ENCODE results near the gene ADGRG4. TPM values are rescaled to one million over a fixed set of nuclear protein-coding genes. Genes with fewer than 3 reads are reported as not detected.

Gene ADGRG4
- total RNA-seq, 6 experiments from 2014 or later: 0.05 TPM; not detected in 5

DNA sequence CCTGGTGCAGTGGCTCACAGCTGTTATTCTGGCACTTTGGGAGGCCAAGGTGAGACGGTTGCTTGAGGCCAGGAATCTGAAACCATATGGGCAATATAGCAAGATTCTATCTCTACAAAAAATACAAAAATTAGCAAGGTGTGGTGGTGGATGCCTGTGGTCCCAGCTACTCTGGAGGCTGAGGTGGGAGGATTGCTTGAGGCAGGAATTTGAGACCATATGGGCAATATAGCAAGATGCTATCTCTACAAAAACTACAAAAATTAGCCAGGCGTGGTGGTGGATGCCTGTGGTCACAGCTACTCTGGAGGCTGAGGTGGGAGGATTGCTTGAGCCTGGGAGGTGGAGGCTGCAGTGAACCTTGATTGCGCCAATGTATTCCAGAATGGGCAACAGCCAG, 2.3 kb downstream of the ADGRG4 start:
- peaks cover 3% of the 10 kb centered on the region for H3K27me3 Mint-ChIP-seq (ENCODE audit: insufficient read depth)
- H3K27ac Mint-ChIP-seq: no peak overlapping the region
- H3K36me3 Mint-ChIP-seq (ENCODE audit: low read depth): no peaks in the 10 kb centered on the region
- DNase-seq: no peak
- TF ChIP-seq, protein P1, sequence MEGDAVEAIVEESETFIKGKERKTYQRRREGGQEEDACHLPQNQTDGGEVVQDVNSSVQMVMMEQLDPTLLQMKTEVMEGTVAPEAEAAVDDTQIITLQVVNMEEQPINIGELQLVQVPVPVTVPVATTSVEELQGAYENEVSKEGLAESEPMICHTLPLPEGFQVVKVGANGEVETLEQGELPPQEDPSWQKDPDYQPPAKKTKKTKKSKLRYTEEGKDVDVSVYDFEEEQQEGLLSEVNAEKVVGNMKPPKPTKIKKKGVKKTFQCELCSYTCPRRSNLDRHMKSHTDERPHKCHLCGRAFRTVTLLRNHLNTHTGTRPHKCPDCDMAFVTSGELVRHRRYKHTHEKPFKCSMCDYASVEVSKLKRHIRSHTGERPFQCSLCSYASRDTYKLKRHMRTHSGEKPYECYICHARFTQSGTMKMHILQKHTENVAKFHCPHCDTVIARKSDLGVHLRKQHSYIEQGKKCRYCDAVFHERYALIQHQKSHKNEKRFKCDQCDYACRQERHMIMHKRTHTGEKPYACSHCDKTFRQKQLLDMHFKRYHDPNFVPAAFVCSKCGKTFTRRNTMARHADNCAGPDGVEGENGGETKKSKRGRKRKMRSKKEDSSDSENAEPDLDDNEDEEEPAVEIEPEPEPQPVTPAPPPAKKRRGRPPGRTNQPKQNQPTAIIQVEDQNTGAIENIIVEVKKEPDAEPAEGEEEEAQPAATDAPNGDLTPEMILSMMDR (IDR thresholded peaks at IDR 0.05): no peak
- no peaks in the 10 kb centered on the region for H3K4me1 Mint-ChIP-seq (ENCODE audit: low read depth)
- H3K9me3 Mint-ChIP-seq: no peaks in the 10 kb centered on the region
- no peak overlapping the region for H3K4me3 Mint-ChIP-seq

DNA sequence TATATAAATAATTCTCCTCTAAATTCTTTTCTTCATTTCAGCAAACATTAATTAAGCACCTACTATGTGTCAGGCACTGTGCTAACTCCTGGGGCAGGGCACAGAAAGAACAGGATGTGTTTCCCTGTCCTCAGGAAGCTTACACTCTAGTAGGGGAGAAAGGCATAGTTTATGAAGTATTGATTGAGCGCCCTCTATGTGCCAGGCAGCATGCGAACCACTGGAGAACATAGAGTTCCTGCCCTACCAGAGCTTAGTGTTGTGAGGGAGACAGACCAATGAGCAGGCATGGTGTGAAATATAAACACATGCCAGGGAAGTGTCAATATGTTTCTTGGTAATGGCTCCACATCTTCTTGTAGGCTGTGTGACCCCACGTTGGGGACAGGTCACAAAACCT, 3.7 kb downstream of the ADGRG4 start:
- no peak for DNase-seq
- Mint-ChIP-seq H3K36me3 (ENCODE audit: low read depth) (no peaks in the 10 kb centered on the region), H3K9me3 (no peaks in the 10 kb centered on the region), H3K4me3 (no peak overlapping the region), H3K27ac (no peak overlapping the region), H3K27me3 (ENCODE audit: insufficient read depth) (peaks cover 3% of the 10 kb centered on the region), H3K4me1 (ENCODE audit: low read depth) (no peaks in the 10 kb centered on the region)
- TF ChIP-seq, protein P1 (IDR thresholded peaks at IDR 0.05): no peak

DNA sequence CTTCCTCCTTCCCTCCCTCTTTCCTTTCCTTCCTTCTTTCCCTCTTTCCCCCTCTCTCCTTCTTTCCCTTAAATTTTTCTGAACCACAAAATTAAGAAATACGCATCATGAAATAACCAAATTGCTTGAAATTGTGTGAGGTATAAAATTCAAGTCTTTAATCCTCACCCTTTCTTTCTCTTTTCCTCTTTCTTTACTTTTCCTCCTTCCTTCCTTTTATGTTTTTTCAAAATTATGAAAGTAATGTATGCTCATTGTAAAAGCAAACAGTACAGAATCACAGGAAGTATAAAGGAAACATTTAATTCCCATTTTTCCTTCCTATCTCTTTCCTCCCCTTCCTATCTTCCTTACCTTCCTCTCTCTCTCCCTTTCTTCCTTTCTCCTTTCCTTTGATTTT, 5.4 kb downstream of the ADGRG4 start:
- H3K9me3 Mint-ChIP-seq: no peaks in the 10 kb centered on the region
- TF ChIP-seq, protein P1 (IDR thresholded peaks at IDR 0.05): no peak
- no peak for DNase-seq
- H3K4me3 Mint-ChIP-seq: no peak overlapping the region
- H3K27ac Mint-ChIP-seq: no peak overlapping the region
- H3K4me1 Mint-ChIP-seq (ENCODE audit: low read depth): peaks cover 8% of the 10 kb centered on the region
- H3K27me3 Mint-ChIP-seq (ENCODE audit: insufficient read depth): peaks cover 3% of the 10 kb centered on the region
- H3K36me3 Mint-ChIP-seq (ENCODE audit: low read depth): no peaks in the 10 kb centered on the region

DNA sequence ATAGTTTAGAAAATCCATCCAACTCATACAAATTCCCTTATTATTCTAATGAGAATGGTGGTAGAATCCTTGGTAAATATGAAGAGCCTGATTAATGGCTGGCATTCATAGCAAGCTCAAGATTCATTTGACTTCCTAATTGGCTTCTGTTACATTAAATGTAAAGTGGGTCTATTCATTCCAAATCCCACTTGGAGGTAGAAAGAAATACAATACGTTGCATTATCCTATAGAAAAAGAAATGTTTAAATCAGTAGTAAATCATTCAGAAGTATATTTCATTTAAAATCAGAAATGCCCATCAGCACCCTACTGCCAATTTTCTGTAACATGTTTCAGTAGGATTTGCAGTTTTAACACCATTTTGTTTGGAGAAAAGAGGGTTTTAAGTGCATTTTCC, 6.7 kb downstream of the ADGRG4 start:
- H3K27ac Mint-ChIP-seq: no peak overlapping the region
- H3K27me3 Mint-ChIP-seq (ENCODE audit: insufficient read depth): peaks cover 5% of the 10 kb centered on the region
- TF ChIP-seq, protein P1 (IDR thresholded peaks at IDR 0.05): no peak
- H3K4me3 Mint-ChIP-seq: no peak overlapping the region
- no peaks in the 10 kb centered on the region for H3K9me3 Mint-ChIP-seq
- no peaks in the 10 kb centered on the region for H3K36me3 Mint-ChIP-seq (ENCODE audit: low read depth)
- H3K4me1 Mint-ChIP-seq (ENCODE audit: low read depth): peaks cover 8% of the 10 kb centered on the region
- DNase-seq: no peak

DNA sequence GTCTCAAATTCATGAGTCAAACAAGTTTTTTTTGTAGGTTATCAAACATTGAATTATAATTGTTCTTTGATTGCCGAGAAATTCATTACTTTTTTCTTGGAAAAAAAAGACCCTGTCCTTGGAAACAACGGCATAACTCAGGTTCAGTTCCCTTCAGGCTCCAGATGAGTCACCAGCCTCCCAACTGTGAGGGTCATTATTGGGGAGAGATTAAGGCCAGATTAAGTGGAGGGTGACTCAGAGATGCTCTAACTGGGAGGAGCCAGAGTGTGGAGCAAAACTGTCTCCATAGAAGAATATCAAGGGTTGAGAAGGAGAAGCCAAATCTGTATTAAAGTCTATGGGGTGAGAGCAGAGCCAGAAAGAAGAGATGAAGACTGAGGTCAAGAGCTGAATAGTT, 9.6 kb downstream of the ADGRG4 start:
- Mint-ChIP-seq H3K9me3 (no peaks in the 10 kb centered on the region), H3K4me3 (no peak overlapping the region), H3K27ac (no peak overlapping the region), H3K36me3 (ENCODE audit: low read depth) (no peaks in the 10 kb centered on the region), H3K4me1 (ENCODE audit: low read depth) (peaks cover 8% of the 10 kb centered on the region), H3K27me3 (ENCODE audit: insufficient read depth) (peaks cover 5% of the 10 kb centered on the region)
- TF ChIP-seq, protein P1 (IDR thresholded peaks at IDR 0.05): no peak
- peak; percentile 48 for DNase-seq

DNA sequence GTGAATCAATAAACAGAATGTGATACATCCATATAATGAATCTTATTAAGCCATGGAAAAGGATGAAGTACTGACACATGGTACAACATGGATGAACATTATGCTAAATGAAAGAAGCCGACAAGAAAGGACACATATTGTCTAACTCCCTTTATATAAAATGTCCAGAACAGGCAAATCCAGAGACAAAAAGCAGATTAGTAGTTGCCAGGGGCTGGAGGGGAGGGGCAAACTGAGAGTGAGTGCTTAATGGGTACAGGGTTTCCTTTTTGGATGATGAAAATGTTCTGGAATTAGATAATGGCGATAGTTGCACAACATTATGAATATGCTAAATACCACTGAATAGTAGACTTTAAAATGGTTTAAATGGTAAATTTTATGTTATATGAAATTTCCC, 17.4 kb downstream of the ADGRG4 start:
- H3K27me3 Mint-ChIP-seq (ENCODE audit: insufficient read depth): peaks cover 2% of the 10 kb centered on the region; the same call in 1 of the 2 replicates
- DNase-seq: no peak
- no peaks in the 10 kb centered on the region for H3K9me3 Mint-ChIP-seq
- no peaks in the 10 kb centered on the region for H3K36me3 Mint-ChIP-seq (ENCODE audit: low read depth)
- no peak overlapping the region for H3K27ac Mint-ChIP-seq
- TF ChIP-seq, protein P1 (IDR thresholded peaks at IDR 0.05): no peak
- no peak overlapping the region for H3K4me3 Mint-ChIP-seq
- no peaks in the 10 kb centered on the region for H3K4me1 Mint-ChIP-seq (ENCODE audit: low read depth)

All from HFFc6 (cell line).